Peyer's patch (tissue), 4 donors: ENCODE data around the gene COPZ2. TPM values are rescaled to one million over a fixed set of nuclear protein-coding genes. Genes with fewer than 3 reads are reported as not detected.
"Not testable (repeated sequence)": the region's sequence is repeated elsewhere in the genome, so short reads cannot be mapped to it uniquely, and the experiment has no call there.

ENCODE experiments used
- DNase-seq, 3 donors: peaks; one replicate each; pipeline ENCODE4 v3.0.0-alpha.2; 2017 to 2019
- H3K27ac ChIP-seq, 4 donors: fragments of 200-600 bp; sonication (generic); one replicate each; pipeline ENCODE4 v1.5.1; 2016 to 2019
- H3K27me3 ChIP-seq, 2 donors: fragments of 200-600 bp; sonication (generic); one replicate each; pipeline ENCODE4 v1.5.1; 2019
- H3K36me3 ChIP-seq, 3 donors: fragments of 200-600 bp; sonication (generic); one replicate each; pipeline ENCODE4 v1.5.1; 2016 to 2019
- H3K4me1 ChIP-seq, 4 donors: fragments of 200-600 bp; sonication (generic); one replicate each; pipeline ENCODE4 v1.5.1; 2016 to 2019
- H3K4me3 ChIP-seq, 4 donors: fragments of 200-600 bp; sonication (generic); 1 replicate in 3 of 4; 2 replicates in 1 of 4; pipeline ENCODE4 v1.5.1; 2016 to 2019; ENCODE audit warnings: mild to moderate bottlenecking in 1 of 4
- H3K9me3 ChIP-seq, 4 donors: fragments of 200-600 bp; sonication (generic); one replicate each; pipeline ENCODE4 v1.5.1; 2016 to 2019; ENCODE audit warnings: mild to moderate bottlenecking in 1 of 4
- POLR2A ChIP-seq, 2 donors: fragments of 450-650 bp; IDR thresholded peaks; one replicate each; pipeline ENCODE4 v1.5.1; 2017; ENCODE audit warnings: antibody characterized with exemption in 2 of 2, mild to moderate bottlenecking in 2 of 2, moderate library complexity in 2 of 2
- total RNA-seq, 4 donors: library from RNA; depleted of rRNA; stranded (reverse); fragments of >200 nt; gene quantifications; one replicate each; pipeline ENCODE4 v1.1.0, GENCODE V29; 2016
- TF ChIP-seq, protein P1 (sequence below), 6 experiments: fragments of 450-650 bp in 4 of 6; fragments of 200-600 bp in 2 of 6; sonication (generic) in 1 of 6; IDR thresholded peaks; one replicate each; pipeline ENCODE4 v1.5.1; 2017 to 2019; ENCODE audit warnings: antibody characterized with exemption in 6 of 6, mild to moderate bottlenecking in 3 of 6, moderate library complexity in 1 of 6

The COPZ2 gene
- total RNA-seq, 4 donors from 2014 or later, result 2.2 to 27.2 (median 7.0) TPM

DNA sequence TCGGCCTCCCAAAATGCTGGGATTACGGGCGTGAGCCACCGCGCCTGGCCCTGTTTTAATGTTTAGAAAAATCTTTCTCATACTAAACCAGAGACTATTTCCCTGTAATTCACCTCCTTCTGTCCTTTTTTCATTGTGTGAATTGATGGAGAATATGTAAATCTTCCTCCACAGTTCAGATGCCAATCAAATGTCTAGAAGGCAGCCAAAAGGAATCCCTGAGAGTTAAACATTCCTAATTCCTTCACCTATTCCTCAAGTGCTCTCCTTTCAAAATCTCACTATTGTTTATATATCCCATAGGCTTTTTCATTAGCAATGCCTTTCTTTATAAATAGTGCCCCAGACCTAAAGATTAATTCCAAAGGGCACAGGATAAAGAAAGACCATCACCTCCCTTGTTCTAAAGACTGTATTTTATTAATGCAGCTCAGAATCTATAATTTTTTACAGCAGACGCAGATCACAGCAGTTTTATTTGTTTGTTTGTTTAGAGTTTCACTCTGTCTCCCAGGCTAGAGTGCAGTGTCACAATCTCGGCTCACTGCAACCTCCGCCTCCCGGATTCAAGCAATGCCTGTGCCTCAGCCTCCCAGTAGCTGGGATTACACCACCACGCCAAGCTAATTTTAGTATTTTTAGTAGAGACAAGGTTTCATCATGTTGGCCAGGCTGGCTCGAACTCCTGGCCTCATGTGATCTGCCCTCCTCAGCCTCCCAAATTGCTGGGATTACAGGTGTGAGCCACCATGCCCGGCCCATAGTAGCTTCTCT lies 30.5 kb downstream of the COPZ2 start:
- H3K4me3 ChIP-seq, result no peak overlapping the region
- H3K27ac ChIP-seq, result no peak overlapping the region
- no peaks in the 10 kb centered on the region for H3K36me3 ChIP-seq
- TF ChIP-seq, protein P1, sequence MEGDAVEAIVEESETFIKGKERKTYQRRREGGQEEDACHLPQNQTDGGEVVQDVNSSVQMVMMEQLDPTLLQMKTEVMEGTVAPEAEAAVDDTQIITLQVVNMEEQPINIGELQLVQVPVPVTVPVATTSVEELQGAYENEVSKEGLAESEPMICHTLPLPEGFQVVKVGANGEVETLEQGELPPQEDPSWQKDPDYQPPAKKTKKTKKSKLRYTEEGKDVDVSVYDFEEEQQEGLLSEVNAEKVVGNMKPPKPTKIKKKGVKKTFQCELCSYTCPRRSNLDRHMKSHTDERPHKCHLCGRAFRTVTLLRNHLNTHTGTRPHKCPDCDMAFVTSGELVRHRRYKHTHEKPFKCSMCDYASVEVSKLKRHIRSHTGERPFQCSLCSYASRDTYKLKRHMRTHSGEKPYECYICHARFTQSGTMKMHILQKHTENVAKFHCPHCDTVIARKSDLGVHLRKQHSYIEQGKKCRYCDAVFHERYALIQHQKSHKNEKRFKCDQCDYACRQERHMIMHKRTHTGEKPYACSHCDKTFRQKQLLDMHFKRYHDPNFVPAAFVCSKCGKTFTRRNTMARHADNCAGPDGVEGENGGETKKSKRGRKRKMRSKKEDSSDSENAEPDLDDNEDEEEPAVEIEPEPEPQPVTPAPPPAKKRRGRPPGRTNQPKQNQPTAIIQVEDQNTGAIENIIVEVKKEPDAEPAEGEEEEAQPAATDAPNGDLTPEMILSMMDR (IDR thresholded peaks at IDR 0.05), result no peak
- TF ChIP-seq POLR2A (IDR thresholded peaks at IDR 0.05), result no peak
- no peaks in the 10 kb centered on the region for H3K9me3 ChIP-seq
- peaks cover 0 to 10% of the 10 kb centered on the region in 2 donors for H3K27me3 ChIP-seq
- no peak for DNase-seq
- H3K4me1 ChIP-seq, result peaks cover 0 to 12% (median 3%) of the 10 kb centered on the region in 4 donors

DNA sequence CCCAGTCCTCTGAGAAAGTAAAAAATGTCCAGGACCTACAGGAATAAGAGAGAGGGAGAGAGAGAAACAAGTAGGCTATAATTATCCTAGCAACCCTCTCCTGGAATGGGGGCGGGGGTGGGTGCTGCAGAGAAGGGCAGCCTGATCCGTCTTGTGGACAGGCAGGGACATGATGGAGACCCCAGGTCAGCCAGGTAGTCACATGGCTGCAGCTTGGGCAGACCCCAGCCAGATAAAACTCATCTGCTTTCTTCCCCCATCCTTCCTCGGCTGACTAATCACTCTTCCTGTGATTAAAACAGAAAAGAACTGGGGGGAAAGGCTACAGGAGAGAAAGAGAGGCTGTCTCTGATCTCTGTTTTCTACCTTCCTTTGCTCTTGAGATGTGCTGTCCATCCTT lies 32.6 kb downstream of the COPZ2 start:
- TF ChIP-seq, protein P1 (IDR thresholded peaks at IDR 0.05), result no peak
- H3K4me3 ChIP-seq, result no peak overlapping the region
- peaks cover 0 to 5% (median 0%) of the 10 kb centered on the region in 4 donors for H3K4me1 ChIP-seq
- no peaks in the 10 kb centered on the region for H3K27me3 ChIP-seq
- no peak overlapping the region for H3K27ac ChIP-seq
- no peak for DNase-seq
- no peaks in the 10 kb centered on the region for H3K36me3 ChIP-seq
- no peaks in the 10 kb centered on the region for H3K9me3 ChIP-seq

DNA sequence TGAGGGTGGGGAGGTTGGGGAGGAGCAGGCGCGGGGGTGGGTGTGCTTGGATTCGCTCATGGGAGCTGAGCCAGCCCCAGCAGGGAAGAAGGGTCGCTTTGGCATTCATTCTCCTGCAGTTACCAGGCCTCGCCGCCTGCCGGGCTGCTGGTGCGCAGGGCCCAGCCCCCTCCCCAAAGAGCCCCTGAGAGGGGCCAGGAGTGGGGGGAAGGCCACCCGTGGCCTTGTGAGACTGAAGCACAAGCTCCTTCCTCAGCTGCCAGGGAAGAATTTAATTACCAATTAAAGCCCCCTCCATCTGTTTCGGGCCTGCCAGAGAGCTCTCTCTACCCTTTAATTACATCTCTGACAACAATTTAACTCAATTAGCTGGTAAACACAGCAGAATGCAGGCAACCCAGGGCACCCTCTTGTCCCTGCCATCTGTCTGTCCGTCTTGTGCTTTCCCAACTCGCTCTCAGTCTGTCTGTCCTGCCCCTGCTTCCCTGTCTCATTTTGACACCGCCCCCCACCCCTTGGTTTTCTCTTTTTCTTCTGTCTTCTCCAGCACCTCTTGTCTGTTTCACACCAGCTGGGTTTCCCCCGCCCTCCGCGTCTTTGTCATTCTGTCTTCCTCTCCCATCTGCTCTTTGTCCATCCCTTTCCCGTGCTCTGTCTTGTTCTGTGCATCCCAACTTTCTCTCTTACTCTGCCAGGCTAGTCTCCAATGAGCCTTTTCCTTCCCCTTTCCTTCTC lies 34.0 kb downstream of the COPZ2 start:
- Histone ChIP-seq H3K9me3 (no peaks in the 10 kb centered on the region), H3K4me3 (no peak overlapping the region), H3K4me1 (peaks cover 0 to 5% (median 0%) of the 10 kb centered on the region in 4 donors), H3K27me3 (no peaks in the 10 kb centered on the region), H3K36me3 (no peaks in the 10 kb centered on the region), H3K27ac (peak overlapping the region in 3 of 4 donors; percentile 7 to 28 (median 22))
- no peak for TF ChIP-seq POLR2A (IDR thresholded peaks at IDR 0.05)
- TF ChIP-seq, protein P1 (IDR thresholded peaks at IDR 0.05), result no peak
- no peak for DNase-seq

DNA sequence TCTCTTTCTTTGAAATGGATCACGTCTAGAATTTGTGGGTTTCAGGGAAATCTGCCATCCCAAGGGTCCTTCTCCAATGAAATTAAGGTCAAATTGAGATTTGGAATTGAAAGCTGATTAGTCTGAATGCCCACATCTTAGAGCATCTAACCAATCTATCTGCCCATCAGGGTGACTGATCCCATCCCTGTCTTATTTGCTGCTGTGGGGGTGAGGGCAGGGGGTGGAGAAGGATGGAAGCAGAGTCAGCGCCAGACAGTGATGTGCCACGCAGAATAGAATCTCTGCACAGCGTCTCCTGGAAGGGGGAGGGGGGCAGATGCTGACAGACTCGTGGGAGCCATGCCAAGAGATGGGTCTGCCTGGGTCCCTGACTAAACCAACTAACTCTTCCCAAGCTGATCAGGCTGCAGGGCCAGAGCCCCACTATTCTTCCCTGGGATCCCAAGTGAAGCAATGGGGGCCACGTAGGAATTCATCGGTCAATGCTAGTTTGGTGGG lies 34.6 kb downstream of the COPZ2 start:
- no peak for DNase-seq
- TF ChIP-seq, protein P1 (IDR thresholded peaks at IDR 0.05), result no peak
- no peak for TF ChIP-seq POLR2A (IDR thresholded peaks at IDR 0.05)
- Histone ChIP-seq H3K27me3 (no peaks in the 10 kb centered on the region), H3K4me3 (no peak overlapping the region), H3K27ac (peak overlapping the region in 3 of 4 donors; percentile 7 to 28 (median 22)), H3K9me3 (no peaks in the 10 kb centered on the region), H3K36me3 (no peaks in the 10 kb centered on the region), H3K4me1 (peaks cover 0 to 5% (median 0%) of the 10 kb centered on the region in 4 donors)

DNA sequence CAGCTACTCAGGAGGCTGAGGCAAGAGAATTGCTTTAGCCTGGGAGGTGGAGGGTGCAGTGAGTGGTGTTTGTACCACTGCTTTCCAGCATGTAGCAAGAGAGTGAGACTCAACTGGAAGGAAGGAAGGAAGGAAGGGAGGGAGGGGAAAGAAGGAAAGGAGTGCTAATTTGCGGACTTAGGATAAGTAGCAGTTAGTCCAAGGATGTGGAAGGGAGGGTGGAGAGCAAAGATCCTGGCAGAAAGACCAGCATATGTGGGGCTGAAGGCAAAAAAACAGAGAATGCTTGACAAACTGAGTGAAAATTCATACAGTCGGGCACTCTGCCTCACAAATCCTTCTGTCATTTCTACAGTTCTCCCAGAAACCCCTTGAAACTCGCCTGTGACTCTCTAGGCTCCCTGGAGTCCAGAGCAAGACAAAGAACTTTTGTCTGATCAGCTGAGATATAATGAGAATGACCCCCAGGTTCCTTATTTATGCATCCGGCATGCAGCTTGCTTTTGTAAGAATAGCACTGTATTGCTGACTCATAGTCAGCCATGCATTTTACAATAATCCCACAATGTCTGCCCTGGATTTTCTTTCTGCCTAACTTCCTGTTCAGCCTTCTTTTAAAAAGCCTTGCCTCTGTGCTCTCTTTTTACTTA lies 35.2 kb downstream of the COPZ2 start:
- no peak for DNase-seq
- Histone ChIP-seq H3K36me3 (no peaks in the 10 kb centered on the region), H3K27ac (peak overlapping the region in 2 of 4 donors; percentile 22 to 33), H3K27me3 (no peaks in the 10 kb centered on the region), H3K4me1 (peaks cover 0 to 5% (median 0%) of the 10 kb centered on the region in 4 donors), H3K9me3 (no peaks in the 10 kb centered on the region), H3K4me3 (no peak overlapping the region)
- TF ChIP-seq, protein P1 (IDR thresholded peaks at IDR 0.05), result no peak
- TF ChIP-seq POLR2A (IDR thresholded peaks at IDR 0.05), result no peak

DNA sequence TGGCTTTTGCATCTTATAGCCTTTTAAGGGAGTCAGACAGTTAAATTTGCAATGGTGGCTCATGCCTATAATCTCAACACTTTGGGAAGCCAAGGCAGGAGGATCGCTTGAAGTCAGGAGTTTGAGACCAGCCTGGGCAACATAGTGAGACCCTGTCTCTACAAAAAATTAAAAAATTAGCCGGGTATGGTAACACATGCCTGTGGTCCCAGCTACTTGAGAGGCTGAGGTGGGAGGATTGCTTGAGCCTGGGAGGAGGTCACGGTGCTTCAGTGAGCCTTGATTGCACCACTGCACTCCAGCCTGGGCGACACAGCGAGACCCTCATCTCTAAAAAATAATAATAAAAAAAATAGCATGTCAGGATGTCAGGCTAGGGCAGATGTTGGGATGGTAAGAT lies 35.9 kb downstream of the COPZ2 start:
- H3K27ac ChIP-seq, H3K4me1 ChIP-seq, H3K36me3 ChIP-seq, H3K9me3 ChIP-seq, DNase-seq, H3K27me3 ChIP-seq, H3K4me3 ChIP-seq: not testable (repeated sequence)
